Mesenchymal stem cell (in vitro differentiated cells and primary cell): Measurements from ENCODE around the gene ASTN2.

Experiments
- DNase-seq: peaks from one replicate; pipeline ENCODE4 v3.0.0-alpha.2; 2013
- H2AFZ ChIP-seq: one replicate; pipeline ENCODE4 v1.6.1; 2013; ENCODE audit warnings: low read depth, mild to moderate bottlenecking, control low read depth, inconsistent platforms, low read length, moderate library complexity
- H2AK5ac ChIP-seq: 2 replicates; pipeline ENCODE4 v1.6.1; 2013; ENCODE audit warnings: low read length, moderate library complexity, mild to moderate bottlenecking, inconsistent platforms; ENCODE audit not compliant: severe bottlenecking
- H2BK120ac ChIP-seq: one replicate; pipeline ENCODE4 v1.6.1; 2013; ENCODE audit warnings: low read depth, mild to moderate bottlenecking, inconsistent platforms, low read length, moderate library complexity
- H2BK12ac ChIP-seq, 2 experiments: one replicate each; pipeline ENCODE4 v1.6.1; 2013; ENCODE audit warnings: inconsistent platforms in 2 of 2, low read length in 2 of 2, mild to moderate bottlenecking in 2 of 2, moderate library complexity in 2 of 2, control low read depth in 1 of 2
- H2BK15ac ChIP-seq: one replicate; pipeline ENCODE4 v1.6.1; 2013; ENCODE audit warnings: mild to moderate bottlenecking, low read depth, inconsistent platforms; ENCODE audit not compliant: poor library complexity, severe bottlenecking
- H2BK5ac ChIP-seq: 2 replicates; pipeline ENCODE4 v1.6.1; 2013; ENCODE audit warnings: low read depth, mild to moderate bottlenecking, low read length, control low read depth, inconsistent platforms; ENCODE audit not compliant: poor library complexity, severe bottlenecking
- H3K14ac ChIP-seq, 2 experiments: one replicate each; pipeline ENCODE4 v1.6.1; 2013; ENCODE audit warnings: inconsistent platforms in 2 of 2, low read length in 2 of 2, control low read depth in 1 of 2, mild to moderate bottlenecking in 1 of 2, moderate library complexity in 1 of 2
- H3K18ac ChIP-seq, 2 experiments: one replicate each; pipeline ENCODE4 v1.6.1; 2013; ENCODE audit warnings: inconsistent platforms in 2 of 2, low read length in 2 of 2, control low read depth in 1 of 2, low read depth in 1 of 2, mild to moderate bottlenecking in 1 of 2
- H3K23ac ChIP-seq, 2 experiments: one replicate each; pipeline ENCODE4 v1.6.1; 2013; ENCODE audit warnings: inconsistent platforms in 2 of 2, low read length in 2 of 2, mild to moderate bottlenecking in 2 of 2, moderate library complexity in 2 of 2, control low read depth in 1 of 2
- H3K27ac ChIP-seq: 2 replicates; pipeline ENCODE4 v1.5.1; 2013; ENCODE audit warnings: mild to moderate bottlenecking, moderate library complexity, low read length, control low read depth, inconsistent platforms; ENCODE audit not compliant: poor library complexity, severe bottlenecking
- H3K27me3 ChIP-seq, 2 experiments: 2 replicates each; pipeline versions ENCODE4 v1.6.1 to v1.7.0; 2013; ENCODE audit warnings: low read length in 2 of 2, mild to moderate bottlenecking in 2 of 2, moderate library complexity in 2 of 2, control low read depth in 1 of 2, inconsistent platforms in 1 of 2; ENCODE audit not compliant: control insufficient read depth in 1 of 2, insufficient read depth in 1 of 2
- H3K36me3 ChIP-seq, 2 experiments: 2 replicates each; pipeline versions ENCODE4 v1.6.1 to v1.7.0; 2013; ENCODE audit warnings: low read length in 2 of 2, control low read depth in 1 of 2, inconsistent platforms in 1 of 2, low read depth in 1 of 2, mild to moderate bottlenecking in 1 of 2; ENCODE audit not compliant: insufficient read depth in 2 of 2, control insufficient read depth in 1 of 2
- H3K4ac ChIP-seq, 2 experiments: one replicate each; pipeline ENCODE4 v1.6.1; 2013; ENCODE audit warnings: inconsistent platforms in 2 of 2, low read length in 2 of 2, mild to moderate bottlenecking in 2 of 2, moderate library complexity in 2 of 2, control low read depth in 1 of 2, low read depth in 1 of 2
- H3K4me1 ChIP-seq: 2 replicates; pipeline ENCODE4 v1.6.1; 2013; ENCODE audit warnings: low read depth, low read length, control low read depth; ENCODE audit not compliant: control insufficient read depth, insufficient read depth
- H3K4me2 ChIP-seq: 2 replicates; pipeline ENCODE4 v1.6.1; 2013; ENCODE audit warnings: low read length, mild to moderate bottlenecking, inconsistent platforms; ENCODE audit not compliant: poor library complexity, severe bottlenecking
- H3K4me3 ChIP-seq, 2 experiments: 2 replicates each; pipeline versions ENCODE4 v1.5.1 to v1.7.0; 2013; ENCODE audit warnings: low read length in 2 of 2, mild to moderate bottlenecking in 2 of 2, control low read depth in 1 of 2, low read depth in 1 of 2; ENCODE audit not compliant: insufficient read depth in 1 of 2
- H3K79me1 ChIP-seq: replicated peaks from 2 replicates; pipeline ENCODE4 v1.6.1; 2013; ENCODE audit warnings: mild to moderate bottlenecking, control low read depth, low read length, inconsistent platforms; ENCODE audit not compliant: poor library complexity, severe bottlenecking
- H3K9ac ChIP-seq: 2 replicates; pipeline ENCODE4 v1.7.0; 2013; ENCODE audit warnings: mild to moderate bottlenecking, low read length, moderate library complexity
- H3K9me3 ChIP-seq: 2 replicates; pipeline ENCODE4 v1.7.0; 2013; ENCODE audit warnings: mild to moderate bottlenecking, low read length; ENCODE audit not compliant: control insufficient read depth
- H4K8ac ChIP-seq: one replicate; pipeline ENCODE4 v1.6.1; 2013; ENCODE audit warnings: inconsistent platforms, mild to moderate bottlenecking, low read length, moderate library complexity
- H4K91ac ChIP-seq: one replicate; pipeline ENCODE4 v1.6.1; 2013; ENCODE audit warnings: mild to moderate bottlenecking, low read length, inconsistent platforms
- WGBS: methylation state at CpG from one replicate; pipeline ENCODE4 v1.1.7; 2013; ENCODE audit warnings: mixed read lengths; 5-methylcytosine and 5-hydroxymethylcytosine counted together

Gene ASTN2

GRCh38 chr9:117323390-117323789 is 91.5 kb downstream of the ASTN2 start:
- H2BK15ac ChIP-seq = no peak overlapping the region
- DNase-seq = no peak
- H3K4ac ChIP-seq = no peak overlapping the region
- 23% methylated on average over 3 of the region's 3 CpGs for WGBS
- H3K14ac ChIP-seq = no peak overlapping the region
- H3K4me2 ChIP-seq = no peak overlapping the region
- H2BK12ac ChIP-seq = no peak overlapping the region
- no peaks in the 10 kb centered on the region for H3K79me1 ChIP-seq
- no peaks in the 10 kb centered on the region for H3K9me3 ChIP-seq
- no peak overlapping the region for H3K4me3 ChIP-seq
- no peak overlapping the region for H3K23ac ChIP-seq
- H3K36me3 ChIP-seq = no peaks in the 10 kb centered on the region
- H4K8ac ChIP-seq = no peak overlapping the region
- H2BK120ac ChIP-seq = no peak overlapping the region
- no peak overlapping the region for H3K18ac ChIP-seq
- H2BK5ac ChIP-seq = no peak overlapping the region
- H2AK5ac ChIP-seq = no peak overlapping the region
- no peak overlapping the region for H4K91ac ChIP-seq
- no peaks in the 10 kb centered on the region for H3K4me1 ChIP-seq
- H3K27ac ChIP-seq = no peak overlapping the region
- no peaks in the 10 kb centered on the region for H3K27me3 ChIP-seq
- no peak overlapping the region for H3K9ac ChIP-seq
- H2AFZ ChIP-seq = no peak overlapping the region

GRCh38 chr9:117317192-117317591 is 97.7 kb downstream of the ASTN2 start:
- H3K9ac ChIP-seq = no peak overlapping the region

GRCh38 chr9:117315236-117315635 is 99.6 kb downstream of the ASTN2 start:
- Histone ChIP-seq H2BK120ac (no peak overlapping the region), H3K4me3 (no peak overlapping the region), H2AK5ac (no peak overlapping the region), H3K27ac (no peak overlapping the region), H2BK5ac (no peak overlapping the region), H4K91ac (no peak overlapping the region), H3K18ac (no peak overlapping the region), H3K9ac (no peak overlapping the region), H3K14ac (no peak overlapping the region), H3K4me1 (no peaks in the 10 kb centered on the region), H3K4ac (no peak overlapping the region), H3K23ac (no peak overlapping the region), H3K4me2 (no peak overlapping the region), H3K36me3 (no peaks in the 10 kb centered on the region), H4K8ac (no peak overlapping the region), H3K9me3 (no peaks in the 10 kb centered on the region), H3K27me3 (no peaks in the 10 kb centered on the region), H2BK15ac (no peak overlapping the region), H3K79me1 (no peaks in the 10 kb centered on the region), H2AFZ (no peak overlapping the region), H2BK12ac (no peak overlapping the region)
- DNase-seq = no peak
- WGBS = 74% methylated on average over 3 of the region's 3 CpGs

More at GRCh38 chr9:117317192-117317591, 97.7 kb downstream of the ASTN2 start:
- Histone ChIP-seq H2AK5ac (no peak overlapping the region), H4K8ac (no peak overlapping the region), H2BK120ac (no peak overlapping the region), H3K23ac (no peak overlapping the region), H3K36me3 (no peaks in the 10 kb centered on the region), H3K27me3 (no peaks in the 10 kb centered on the region), H2BK5ac (no peak overlapping the region), H2AFZ (no peak overlapping the region), H3K4ac (no peak overlapping the region), H3K79me1 (no peaks in the 10 kb centered on the region), H3K27ac (no peak overlapping the region), H3K4me2 (no peak overlapping the region), H3K14ac (no peak overlapping the region), H4K91ac (no peak overlapping the region), H3K9me3 (no peaks in the 10 kb centered on the region), H2BK12ac (no peak overlapping the region), H2BK15ac (no peak overlapping the region), H3K18ac (no peak overlapping the region), H3K4me3 (no peak overlapping the region), H3K4me1 (no peaks in the 10 kb centered on the region)
- no peak for DNase-seq
- WGBS = 94% methylated on average over 1 of the region's 2 CpGs

DNA sequence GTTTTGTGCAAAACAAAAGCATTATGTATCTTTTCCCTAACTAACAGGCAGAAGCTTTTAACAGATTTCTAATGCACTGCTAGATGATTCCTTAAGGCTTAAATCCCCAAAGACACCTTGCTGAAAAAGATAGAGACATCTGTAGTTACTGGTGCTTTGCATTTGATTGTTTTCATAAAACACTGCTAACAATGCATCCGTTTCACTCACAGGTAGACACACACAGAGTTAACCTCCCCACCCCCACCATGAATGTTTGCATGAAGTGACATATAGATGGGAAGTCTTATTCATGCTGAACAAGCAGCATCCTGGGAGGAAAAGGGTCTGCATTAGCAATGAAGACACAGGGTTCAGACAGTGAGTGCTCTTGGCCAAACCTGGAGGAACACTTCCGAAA is 100.9 kb downstream of the ASTN2 start:
- Histone ChIP-seq H4K8ac (no peak overlapping the region), H3K18ac (no peak overlapping the region), H2AK5ac (no peak overlapping the region), H3K9me3 (no peaks in the 10 kb centered on the region), H4K91ac (no peak overlapping the region), H2BK12ac (no peak overlapping the region), H2BK5ac (no peak overlapping the region), H3K36me3 (no peaks in the 10 kb centered on the region), H2BK15ac (no peak overlapping the region), H3K27me3 (no peaks in the 10 kb centered on the region), H3K23ac (no peak overlapping the region), H3K4ac (no peak overlapping the region), H3K4me1 (no peaks in the 10 kb centered on the region), H2AFZ (no peak overlapping the region), H3K79me1 (no peaks in the 10 kb centered on the region), H3K14ac (no peak overlapping the region), H3K27ac (no peak overlapping the region), H3K9ac (no peak overlapping the region), H2BK120ac (no peak overlapping the region), H3K4me2 (no peak overlapping the region), H3K4me3 (no peak overlapping the region)
- WGBS = 85% methylated on average over 1 of the region's 2 CpGs
- no peak for DNase-seq
